Measurements from ENCODE around the gene DDX24. TPM values are rescaled to one million over a fixed set of nuclear protein-coding genes. Genes with fewer than 3 reads are reported as not detected.
A peak's percentile ranks its signal among the peaks of the same experiment; 100 is the strongest.

The DDX24 gene
- total RNA-seq, 4 donors from 2014 or later = 106 to 215 (median 147) TPM

DNA sequence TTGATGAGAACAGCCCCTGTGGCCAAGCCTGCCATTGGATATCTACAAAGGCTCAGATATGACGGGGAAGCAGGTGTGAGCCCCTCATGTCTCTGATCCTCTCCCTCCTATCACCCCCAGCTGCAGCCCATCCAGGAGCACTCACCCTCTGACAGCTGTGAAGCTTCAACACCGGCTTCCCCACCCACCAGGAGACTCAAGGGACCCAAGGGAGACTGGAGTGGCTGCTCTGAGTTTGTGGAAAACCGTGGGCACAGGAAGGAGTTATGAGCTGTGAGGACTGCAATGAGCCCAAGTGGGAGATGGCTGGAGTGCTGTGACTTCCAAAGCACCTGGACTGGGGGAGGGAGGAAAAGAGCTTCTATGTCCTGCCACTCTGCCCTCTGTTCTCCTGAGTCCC lies 40.5 kb upstream of the DDX24 start:
- DNase-seq (ENCODE audit: low spot score) = no peak
- ATAC-seq (ENCODE audit: low FRiP score) = no peak
- TF ChIP-seq, protein P1, sequence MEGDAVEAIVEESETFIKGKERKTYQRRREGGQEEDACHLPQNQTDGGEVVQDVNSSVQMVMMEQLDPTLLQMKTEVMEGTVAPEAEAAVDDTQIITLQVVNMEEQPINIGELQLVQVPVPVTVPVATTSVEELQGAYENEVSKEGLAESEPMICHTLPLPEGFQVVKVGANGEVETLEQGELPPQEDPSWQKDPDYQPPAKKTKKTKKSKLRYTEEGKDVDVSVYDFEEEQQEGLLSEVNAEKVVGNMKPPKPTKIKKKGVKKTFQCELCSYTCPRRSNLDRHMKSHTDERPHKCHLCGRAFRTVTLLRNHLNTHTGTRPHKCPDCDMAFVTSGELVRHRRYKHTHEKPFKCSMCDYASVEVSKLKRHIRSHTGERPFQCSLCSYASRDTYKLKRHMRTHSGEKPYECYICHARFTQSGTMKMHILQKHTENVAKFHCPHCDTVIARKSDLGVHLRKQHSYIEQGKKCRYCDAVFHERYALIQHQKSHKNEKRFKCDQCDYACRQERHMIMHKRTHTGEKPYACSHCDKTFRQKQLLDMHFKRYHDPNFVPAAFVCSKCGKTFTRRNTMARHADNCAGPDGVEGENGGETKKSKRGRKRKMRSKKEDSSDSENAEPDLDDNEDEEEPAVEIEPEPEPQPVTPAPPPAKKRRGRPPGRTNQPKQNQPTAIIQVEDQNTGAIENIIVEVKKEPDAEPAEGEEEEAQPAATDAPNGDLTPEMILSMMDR (IDR thresholded peaks at IDR 0.05) = no peak

DNA sequence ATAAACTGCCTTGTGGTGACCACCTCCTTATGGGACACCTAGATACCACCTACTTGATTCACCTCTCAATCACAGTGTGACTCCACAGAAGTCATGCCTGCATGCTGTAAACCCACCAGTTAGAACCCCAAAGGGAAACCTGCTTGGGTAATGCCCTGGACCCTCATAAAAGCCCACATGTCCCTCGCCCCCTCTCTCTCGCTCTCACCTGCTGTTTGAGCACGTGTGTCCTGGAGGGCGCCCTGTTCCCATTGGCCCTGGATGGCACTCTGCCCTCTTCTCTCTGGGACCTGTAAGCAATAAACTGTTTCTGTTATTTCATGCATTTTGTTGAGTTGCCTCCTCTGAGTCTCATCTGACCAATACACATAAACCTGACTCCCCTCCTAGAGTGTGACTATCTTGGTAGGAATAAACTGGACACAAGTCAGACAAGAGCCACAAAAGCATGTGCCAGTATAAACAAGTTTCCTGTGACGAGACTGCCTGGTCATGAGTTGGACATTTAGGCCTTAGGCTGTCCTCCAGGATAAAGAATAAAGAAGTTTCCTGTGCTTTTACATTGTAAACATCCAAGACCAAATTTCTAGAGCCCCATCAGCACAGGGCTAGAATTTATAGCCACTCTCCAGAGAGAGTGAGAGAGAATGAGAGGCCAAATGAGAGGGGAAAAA lies 39.8 kb upstream of the DDX24 start:
- DNase-seq (ENCODE audit: low spot score) (peak; percentile 10), ATAC-seq (ENCODE audit: low FRiP score) (no peak)
- TF ChIP-seq, protein P1 (IDR thresholded peaks at IDR 0.05) = no peak

DNA sequence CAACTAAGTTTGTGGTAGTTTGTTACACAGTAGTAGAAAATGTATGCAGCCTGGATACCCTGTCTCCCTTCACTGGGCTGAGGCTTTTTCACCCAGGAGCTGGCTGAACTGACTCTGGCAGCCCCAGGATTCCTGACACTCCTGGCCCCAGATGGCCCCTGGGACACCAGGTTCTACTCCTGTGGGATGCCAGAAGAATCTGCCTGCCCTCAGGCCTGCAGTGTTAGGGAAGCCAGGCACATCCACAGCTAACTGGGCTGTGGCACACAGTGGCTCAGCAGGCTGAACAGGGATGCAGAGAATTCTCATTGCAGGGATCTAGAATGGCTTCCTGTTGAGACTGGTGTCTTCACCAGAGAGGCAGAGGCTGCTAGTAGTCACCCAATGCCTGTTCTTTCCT lies 38.1 kb upstream of the DDX24 start:
- ATAC-seq (ENCODE audit: low FRiP score) = no peak
- TF ChIP-seq, protein P1 (IDR thresholded peaks at IDR 0.05) = no peak
- peak; percentile 16 for DNase-seq (ENCODE audit: low spot score)

GRCh38 chr14:94117856-94118255 lies 36.9 kb upstream of the DDX24 start:
- peak; percentile 18 for DNase-seq (ENCODE audit: low spot score)
- ATAC-seq (ENCODE audit: low FRiP score) = no peak
- TF ChIP-seq, protein P1 (IDR thresholded peaks at IDR 0.05) = no peak

- DNase-seq (ENCODE audit: low spot score) (peak; percentile 14), ATAC-seq (ENCODE audit: low FRiP score) (no peak)
- TF ChIP-seq, protein P1 (IDR thresholded peaks at IDR 0.05) = no peak
These were observed 35.7 kb upstream of the DDX24 start for GRCh38 chr14:94116701-94117100.

GRCh38 chr14:94115631-94116030 lies 34.6 kb upstream of the DDX24 start:
- TF ChIP-seq, protein P1 (IDR thresholded peaks at IDR 0.05) = no peak
- DNase-seq (ENCODE audit: low spot score) = peak; percentile 8

DNA sequence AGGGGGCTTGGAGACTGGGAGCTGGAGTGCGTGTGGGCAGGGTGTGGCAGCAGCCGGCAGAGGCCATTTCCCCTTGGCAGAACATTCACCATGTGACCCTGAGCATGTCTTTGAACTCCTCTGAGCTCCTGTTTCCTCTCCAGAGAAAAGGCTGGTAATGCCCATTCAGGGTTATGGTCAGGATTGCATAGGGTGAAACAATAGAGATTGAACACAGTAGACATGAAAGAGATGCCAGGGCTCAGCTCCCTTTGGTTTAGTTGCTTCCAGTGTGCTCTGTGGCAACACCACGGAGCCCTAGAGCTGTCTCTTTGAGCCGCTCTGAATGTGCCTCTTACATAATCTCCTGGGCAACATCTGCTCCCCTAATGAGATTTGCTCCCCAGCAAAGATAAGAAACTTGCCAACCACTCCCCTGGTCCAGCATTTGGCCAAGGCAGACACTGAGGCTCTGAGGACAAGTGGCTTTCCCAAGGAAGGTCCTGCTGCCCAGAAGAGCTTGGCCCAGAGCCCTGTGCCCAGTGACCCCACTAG lies 34.1 kb upstream of the DDX24 start:
- DNase-seq (ENCODE audit: low spot score) (peak; percentile 10), ATAC-seq (ENCODE audit: low FRiP score) (peak; percentile 35)
- TF ChIP-seq, protein P1 (IDR thresholded peaks at IDR 0.05) = no peak

More at GRCh38 chr14:94115631-94116030, 34.6 kb upstream of the DDX24 start:
- no peak for ATAC-seq (ENCODE audit: low FRiP score)

Measured in omental fat pad (tissue), 4 donors.